ENCODE data around the gene LIPA. TPM values are rescaled to one million over a fixed set of nuclear protein-coding genes. Genes with fewer than 3 reads are reported as not detected.

LIPA gene
- total and polyA plus RNA-seq, 9 of the 15 experiments (the other 6 are each of a cell fraction or from before 2014, with no cell fraction given), result 0.07 to 0.40 (median 0.15) TPM; not detected in 1

DNA sequence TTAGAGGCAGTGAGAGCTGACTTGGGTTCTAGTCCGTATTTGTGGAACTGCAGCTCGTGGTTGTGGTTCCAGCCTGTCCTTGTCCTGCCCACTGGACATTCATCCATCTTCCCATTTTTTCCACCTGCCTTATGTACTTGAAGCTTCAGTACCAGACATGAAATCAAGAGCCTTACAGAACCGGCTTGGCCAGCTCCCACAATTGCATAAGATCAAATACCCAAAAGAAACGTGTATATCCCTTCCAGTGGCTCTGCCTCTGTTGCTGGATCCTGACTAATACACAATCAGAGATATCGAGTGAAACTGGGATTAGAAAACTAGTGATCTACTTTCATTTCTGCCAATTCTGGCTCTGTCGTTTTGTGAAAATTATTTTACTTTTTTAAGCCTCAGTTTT is 23.8 kb upstream of the LIPA start:
- no peak for DNase-seq (ENCODE audit: extremely low read depth in 1 of 4, low spot score in 3 of 4)
- H3K79me2 ChIP-seq (ENCODE audit: control insufficient read depth, insufficient read depth, low read length), result no peaks in the 10 kb centered on the region
- H3K4me1 ChIP-seq (replicated peaks in 1 of 2; ENCODE audit: control insufficient read depth in 2 of 2, insufficient read depth in 2 of 2, low read length in 2 of 2), result no peaks in the 10 kb centered on the region
- FAIRE-seq, result no peak
- ATAC-seq, result no peak
- H4K20me1 ChIP-seq (replicated peaks; ENCODE audit: control insufficient read depth, insufficient read depth, low read length), result no peaks in the 10 kb centered on the region
- 0% methylated on average over 5 of the region's 6 CpGs for WGBS (ENCODE audit: insufficient coverage, low coverage, missing lambda C conversion rate)
- no peak overlapping the region for H3K4me3 ChIP-seq
- H2AFZ ChIP-seq (ENCODE audit: low read depth, low read length), result no peak overlapping the region
- peaks cover 0 to 4% of the 10 kb centered on the region in 2 experiments; a peak in 1 of 5 replicates for H3K27me3 ChIP-seq (ENCODE audit: control insufficient read depth in 2 of 2, insufficient read depth in 2 of 2, low read length in 2 of 2)
- no peaks in the 10 kb centered on the region for H3K9me3 ChIP-seq (replicated peaks; ENCODE audit: control insufficient read depth, insufficient read depth, low read depth, low read length)
- in situ Hi-C loops (cut with MboI), result no loop called here
- no peak overlapping the region for H3K9ac ChIP-seq (ENCODE audit: insufficient read depth in 1 of 2, low read depth in 2 of 2, low read length in 2 of 2)
- ChIA-PET POLR2A (interaction anchor here (0.6 kb wide), 1 partner anchor 57 kb away, joined by 3 read pairs; no protein-coding TSS in a partner anchor), CTCF (ENCODE audit: low intra/inter-chr PET ratio) (no interaction called here)
- no peak overlapping the region for H3K4me2 ChIP-seq (ENCODE audit: insufficient read depth, low read length)
- no TSS peak for BruUV-seq (replicated peaks)
- intact Hi-C loops (cut with micrococcal nuclease), result no loop called here
- H3K36me3 ChIP-seq (ENCODE audit: control insufficient read depth, insufficient read depth, low read length), result no peaks in the 10 kb centered on the region
- TF ChIP-seq, protein P1, sequence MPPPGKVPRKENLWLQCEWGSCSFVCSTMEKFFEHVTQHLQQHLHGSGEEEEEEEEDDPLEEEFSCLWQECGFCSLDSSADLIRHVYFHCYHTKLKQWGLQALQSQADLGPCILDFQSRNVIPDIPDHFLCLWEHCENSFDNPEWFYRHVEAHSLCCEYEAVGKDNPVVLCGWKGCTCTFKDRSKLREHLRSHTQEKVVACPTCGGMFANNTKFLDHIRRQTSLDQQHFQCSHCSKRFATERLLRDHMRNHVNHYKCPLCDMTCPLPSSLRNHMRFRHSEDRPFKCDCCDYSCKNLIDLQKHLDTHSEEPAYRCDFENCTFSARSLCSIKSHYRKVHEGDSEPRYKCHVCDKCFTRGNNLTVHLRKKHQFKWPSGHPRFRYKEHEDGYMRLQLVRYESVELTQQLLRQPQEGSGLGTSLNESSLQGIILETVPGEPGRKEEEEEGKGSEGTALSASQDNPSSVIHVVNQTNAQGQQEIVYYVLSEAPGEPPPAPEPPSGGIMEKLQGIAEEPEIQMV (tag; conservative IDR thresholded peaks at IDR 0.05; ENCODE audit: low read depth), result no peak
- TF ChIP-seq, protein P2, sequence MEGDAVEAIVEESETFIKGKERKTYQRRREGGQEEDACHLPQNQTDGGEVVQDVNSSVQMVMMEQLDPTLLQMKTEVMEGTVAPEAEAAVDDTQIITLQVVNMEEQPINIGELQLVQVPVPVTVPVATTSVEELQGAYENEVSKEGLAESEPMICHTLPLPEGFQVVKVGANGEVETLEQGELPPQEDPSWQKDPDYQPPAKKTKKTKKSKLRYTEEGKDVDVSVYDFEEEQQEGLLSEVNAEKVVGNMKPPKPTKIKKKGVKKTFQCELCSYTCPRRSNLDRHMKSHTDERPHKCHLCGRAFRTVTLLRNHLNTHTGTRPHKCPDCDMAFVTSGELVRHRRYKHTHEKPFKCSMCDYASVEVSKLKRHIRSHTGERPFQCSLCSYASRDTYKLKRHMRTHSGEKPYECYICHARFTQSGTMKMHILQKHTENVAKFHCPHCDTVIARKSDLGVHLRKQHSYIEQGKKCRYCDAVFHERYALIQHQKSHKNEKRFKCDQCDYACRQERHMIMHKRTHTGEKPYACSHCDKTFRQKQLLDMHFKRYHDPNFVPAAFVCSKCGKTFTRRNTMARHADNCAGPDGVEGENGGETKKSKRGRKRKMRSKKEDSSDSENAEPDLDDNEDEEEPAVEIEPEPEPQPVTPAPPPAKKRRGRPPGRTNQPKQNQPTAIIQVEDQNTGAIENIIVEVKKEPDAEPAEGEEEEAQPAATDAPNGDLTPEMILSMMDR (IDR thresholded peaks at IDR 0.05 in 2 of 3, conservative IDR thresholded peaks at IDR 0.05 in 1 of 3; ENCODE audit: insufficient read depth in 2 of 3, low read depth in 1 of 3, low read length in 3 of 3), result no peak
- no peak for TF ChIP-seq PHF20 (IDR thresholded peaks at IDR 0.05; ENCODE audit: partially characterized antibody)
- no peak for TF ChIP-seq EP300 (IDR thresholded peaks at IDR 0.05; ENCODE audit: low read length)
- no peak for TF ChIP-seq ZNF507 (tag; conservative IDR thresholded peaks at IDR 0.05)
- no peak for TF ChIP-seq BRF1 (IDR thresholded peaks at IDR 0.05; ENCODE audit: borderline replicate concordance, extremely low read depth, insufficient read length)
- TF ChIP-seq, protein P3, sequence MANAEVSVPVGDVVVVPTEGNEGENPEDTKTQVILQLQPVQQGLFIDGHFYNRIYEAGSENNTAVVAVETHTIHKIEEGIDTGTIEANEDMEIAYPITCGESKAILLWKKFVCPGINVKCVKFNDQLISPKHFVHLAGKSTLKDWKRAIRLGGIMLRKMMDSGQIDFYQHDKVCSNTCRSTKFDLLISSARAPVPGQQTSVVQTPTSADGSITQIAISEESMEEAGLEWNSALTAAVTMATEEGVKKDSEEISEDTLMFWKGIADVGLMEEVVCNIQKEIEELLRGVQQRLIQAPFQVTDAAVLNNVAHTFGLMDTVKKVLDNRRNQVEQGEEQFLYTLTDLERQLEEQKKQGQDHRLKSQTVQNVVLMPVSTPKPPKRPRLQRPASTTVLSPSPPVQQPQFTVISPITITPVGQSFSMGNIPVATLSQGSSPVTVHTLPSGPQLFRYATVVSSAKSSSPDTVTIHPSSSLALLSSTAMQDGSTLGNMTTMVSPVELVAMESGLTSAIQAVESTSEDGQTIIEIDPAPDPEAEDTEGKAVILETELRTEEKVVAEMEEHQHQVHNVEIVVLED (CRISPR knock-in tag; IDR thresholded peaks at IDR 0.05), result no peak
- TF ChIP-seq BACH1 (tag; IDR thresholded peaks at IDR 0.05), result no peak
- TF ChIP-seq, protein P4, sequence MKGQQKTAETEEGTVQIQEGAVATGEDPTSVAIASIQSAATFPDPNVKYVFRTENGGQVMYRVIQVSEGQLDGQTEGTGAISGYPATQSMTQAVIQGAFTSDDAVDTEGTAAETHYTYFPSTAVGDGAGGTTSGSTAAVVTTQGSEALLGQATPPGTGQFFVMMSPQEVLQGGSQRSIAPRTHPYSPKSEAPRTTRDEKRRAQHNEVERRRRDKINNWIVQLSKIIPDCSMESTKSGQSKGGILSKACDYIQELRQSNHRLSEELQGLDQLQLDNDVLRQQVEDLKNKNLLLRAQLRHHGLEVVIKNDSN (CRISPR knock-in tag; IDR thresholded peaks at IDR 0.05), result no peak
- TF ChIP-seq, protein P5, sequence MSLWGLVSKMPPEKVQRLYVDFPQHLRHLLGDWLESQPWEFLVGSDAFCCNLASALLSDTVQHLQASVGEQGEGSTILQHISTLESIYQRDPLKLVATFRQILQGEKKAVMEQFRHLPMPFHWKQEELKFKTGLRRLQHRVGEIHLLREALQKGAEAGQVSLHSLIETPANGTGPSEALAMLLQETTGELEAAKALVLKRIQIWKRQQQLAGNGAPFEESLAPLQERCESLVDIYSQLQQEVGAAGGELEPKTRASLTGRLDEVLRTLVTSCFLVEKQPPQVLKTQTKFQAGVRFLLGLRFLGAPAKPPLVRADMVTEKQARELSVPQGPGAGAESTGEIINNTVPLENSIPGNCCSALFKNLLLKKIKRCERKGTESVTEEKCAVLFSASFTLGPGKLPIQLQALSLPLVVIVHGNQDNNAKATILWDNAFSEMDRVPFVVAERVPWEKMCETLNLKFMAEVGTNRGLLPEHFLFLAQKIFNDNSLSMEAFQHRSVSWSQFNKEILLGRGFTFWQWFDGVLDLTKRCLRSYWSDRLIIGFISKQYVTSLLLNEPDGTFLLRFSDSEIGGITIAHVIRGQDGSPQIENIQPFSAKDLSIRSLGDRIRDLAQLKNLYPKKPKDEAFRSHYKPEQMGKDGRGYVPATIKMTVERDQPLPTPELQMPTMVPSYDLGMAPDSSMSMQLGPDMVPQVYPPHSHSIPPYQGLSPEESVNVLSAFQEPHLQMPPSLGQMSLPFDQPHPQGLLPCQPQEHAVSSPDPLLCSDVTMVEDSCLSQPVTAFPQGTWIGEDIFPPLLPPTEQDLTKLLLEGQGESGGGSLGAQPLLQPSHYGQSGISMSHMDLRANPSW (CRISPR knock-in tag; IDR thresholded peaks at IDR 0.05), result no peak
- no peak overlapping the region for H3K27ac ChIP-seq (ENCODE audit: extremely low read depth, low read depth, low read length)
- no peaks in the 10 kb centered on the region for H3K9me1 ChIP-seq (ENCODE audit: control insufficient read depth, insufficient read depth, low read length)

Data from K562 (cell line).